Measurements from ENCODE around the gene HS3ST4. TPM values are rescaled to one million over a fixed set of nuclear protein-coding genes. Genes with fewer than 3 reads are reported as not detected.

The HS3ST4 gene
- not detected in 2 replicates for total RNA-seq

DNA sequence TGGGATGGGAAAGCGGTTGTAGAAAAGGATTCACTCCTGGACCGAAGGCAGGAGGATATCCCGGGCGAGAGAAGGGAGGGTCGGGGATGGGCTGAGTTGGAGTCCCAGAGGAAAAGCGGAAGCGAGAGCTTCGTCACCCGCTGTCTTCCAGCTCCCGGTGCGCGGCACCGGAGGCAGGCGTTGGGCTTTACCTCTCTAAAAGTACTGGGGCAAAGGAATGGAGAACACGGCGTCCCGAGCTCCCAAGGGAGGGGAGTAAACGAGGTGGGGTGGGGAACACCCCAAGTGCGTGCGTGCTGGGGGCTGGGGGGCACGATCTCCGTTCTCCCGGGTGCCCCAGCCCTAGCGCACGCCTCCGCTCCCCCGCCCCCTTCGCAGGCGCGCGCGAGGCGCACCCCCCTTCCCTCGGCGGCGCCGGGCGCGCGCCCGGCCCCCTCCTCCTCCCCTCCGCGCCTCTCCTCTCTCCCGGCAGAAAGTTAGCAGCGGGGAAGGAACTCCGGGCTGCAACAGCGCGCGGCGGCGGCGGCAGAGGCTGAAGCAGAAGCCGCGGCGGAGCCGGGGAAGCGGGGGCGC, at the start of gene HS3ST4:
Gene HS3ST4 (plus strand): TSS at position 441 of the 573 bp plus-strand sequence.
- intact Hi-C loops (cut with micrococcal nuclease): no loop called here

DNA sequence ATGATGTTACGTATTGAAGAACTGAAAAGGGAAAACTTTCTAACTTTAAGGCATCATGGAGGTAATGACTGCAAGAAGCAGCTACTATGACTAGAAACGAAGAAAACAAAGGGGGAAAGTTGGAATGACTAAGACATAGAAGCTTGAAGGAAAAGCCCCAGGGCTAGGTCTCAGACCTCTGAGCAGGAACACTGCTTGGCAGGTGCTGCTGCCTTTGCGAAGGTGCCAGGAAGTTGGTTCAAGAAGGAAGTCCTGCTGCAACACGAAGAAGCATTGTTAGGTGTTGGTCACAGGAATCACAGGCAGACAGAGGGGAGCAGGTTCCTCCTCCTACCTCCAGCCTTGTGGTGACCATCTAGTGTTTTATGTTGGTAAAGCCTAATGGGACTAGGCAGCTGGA, 48.1 kb upstream of the HS3ST4 start:
- intact Hi-C loops (cut with micrococcal nuclease): no loop called here

DNA sequence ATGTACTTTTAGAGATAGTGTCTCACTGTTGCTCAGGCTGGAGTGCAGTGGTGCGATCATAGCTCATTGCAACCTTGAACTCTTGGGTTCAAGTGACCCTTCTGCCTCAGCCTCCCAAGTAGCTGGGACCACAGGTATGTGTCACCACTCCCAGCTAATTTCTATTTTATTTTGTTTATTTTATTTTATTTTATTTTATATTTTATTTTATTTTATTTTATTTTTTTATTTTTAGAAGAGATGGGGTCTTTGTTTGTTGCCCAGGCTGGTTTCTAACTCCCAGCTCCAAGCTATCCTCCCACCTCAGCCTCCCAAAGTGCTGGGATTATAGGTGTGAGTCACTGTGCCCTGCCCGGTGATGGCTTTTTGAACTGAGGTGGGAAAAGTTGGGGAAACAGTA, 35.1 kb upstream of the HS3ST4 start:
- intact Hi-C loops (cut with micrococcal nuclease): no loop called here

DNA sequence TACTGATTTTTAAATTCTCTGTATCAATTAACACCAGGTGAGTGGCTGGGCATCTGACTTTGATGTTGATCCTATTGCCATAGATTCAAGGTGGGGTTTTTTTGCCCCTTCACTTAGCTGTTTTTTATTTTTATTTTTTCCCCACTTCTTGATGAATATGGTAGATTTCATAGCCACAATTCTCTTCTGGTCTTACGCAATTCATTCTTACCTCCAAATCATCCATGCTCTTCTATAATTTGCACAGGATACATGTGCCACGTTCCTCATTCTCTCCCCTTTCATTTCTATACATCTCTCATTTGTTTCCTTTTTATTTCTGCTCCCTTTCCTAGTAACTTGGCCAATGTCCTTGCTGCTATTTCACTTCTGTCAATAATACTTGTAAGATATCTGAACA, 14.9 kb upstream of the HS3ST4 start:
- intact Hi-C loops (cut with micrococcal nuclease): no loop called here

DNA sequence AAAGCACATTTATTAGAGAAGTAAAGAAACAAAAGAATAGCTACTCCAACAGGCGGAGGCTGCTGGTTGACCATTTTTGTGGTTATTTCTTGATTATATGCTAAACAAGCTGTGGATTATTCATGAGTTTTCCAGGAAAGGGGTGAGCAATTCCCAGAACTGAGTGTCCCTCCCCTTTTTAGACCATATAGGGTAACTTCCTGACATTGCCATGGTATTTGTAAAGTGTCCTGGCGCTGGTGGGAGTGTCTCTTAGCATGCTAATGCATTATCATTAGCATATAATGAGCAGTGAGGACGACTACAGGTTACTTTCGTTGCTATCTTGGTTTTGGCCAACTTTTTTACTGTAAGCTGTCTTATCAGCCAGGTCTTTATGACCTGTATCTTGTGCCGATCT, 12.2 kb upstream of the HS3ST4 start:
- intact Hi-C loops (cut with micrococcal nuclease): no loop called here

- intact Hi-C loops (cut with micrococcal nuclease): no loop called here
These were observed 2.5 kb upstream of the HS3ST4 start for GRCh38 chr16:25689137-25689836.

DNA sequence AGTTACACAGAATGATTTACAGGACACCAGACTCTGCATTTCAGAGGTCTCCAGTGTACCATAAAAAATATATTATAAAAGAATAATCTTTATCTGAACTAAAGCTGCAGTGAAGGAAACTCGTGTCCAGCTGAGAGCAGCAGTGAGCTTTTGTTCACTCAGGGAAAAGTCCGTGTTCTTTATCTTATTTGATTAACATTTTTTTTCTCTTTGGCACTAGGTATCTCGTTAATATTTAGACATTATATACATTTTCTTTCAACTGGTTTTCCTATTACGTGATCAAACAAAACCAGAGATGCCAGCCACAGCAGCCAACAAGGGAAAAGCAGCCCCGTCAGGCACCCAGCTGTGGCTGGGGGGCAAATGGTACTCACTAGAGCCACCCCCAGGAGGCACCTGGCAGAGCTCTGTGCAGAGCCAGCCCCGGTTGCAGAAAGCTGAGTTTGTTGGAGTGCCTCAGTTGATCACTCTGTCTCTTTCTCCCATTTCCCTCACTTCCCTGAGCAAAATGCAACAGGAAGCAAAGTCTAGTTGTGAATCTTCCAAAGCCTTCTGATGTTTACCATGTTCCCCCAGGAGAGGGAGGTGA, 1.1 kb upstream of the HS3ST4 start:
- intact Hi-C loops (cut with micrococcal nuclease): no loop called here

- intact Hi-C loops (cut with micrococcal nuclease): no loop called here
These were observed 587 bp downstream of the HS3ST4 start for GRCh38 chr16:25692351-25692741.

DNA sequence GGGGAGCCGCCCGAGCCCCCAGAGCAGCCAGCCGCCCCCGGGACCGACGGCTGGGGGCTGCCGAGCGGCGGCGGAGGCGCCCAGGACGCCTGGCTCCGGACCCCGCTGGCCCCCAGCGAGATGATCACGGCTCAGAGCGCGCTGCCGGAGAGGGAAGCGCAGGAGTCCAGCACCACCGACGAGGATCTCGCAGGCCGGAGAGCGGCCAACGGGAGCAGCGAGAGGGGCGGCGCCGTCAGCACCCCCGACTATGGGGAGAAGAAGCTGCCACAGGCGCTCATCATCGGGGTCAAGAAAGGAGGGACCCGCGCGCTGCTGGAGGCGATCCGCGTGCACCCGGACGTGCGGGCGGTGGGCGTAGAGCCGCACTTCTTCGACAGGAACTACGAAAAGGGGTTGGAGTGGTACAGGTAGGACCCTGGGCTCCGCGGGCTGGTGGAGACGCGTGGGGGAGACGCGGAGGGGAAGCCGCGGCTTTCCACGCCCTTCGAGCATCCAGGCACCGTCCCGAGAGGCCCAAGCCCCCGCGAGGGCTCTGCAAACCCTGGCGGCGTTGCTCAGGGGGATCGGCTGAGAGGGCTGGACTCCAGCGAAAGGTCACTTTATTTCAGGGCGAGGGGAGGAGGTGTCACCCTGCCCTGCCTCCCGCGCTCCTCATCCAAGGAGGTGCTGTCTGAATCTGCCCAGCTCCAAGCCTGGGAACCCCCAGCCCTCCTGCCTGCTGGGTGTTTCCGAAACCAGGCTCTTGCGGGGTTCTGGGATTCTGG, 1.2 kb downstream of the HS3ST4 start:
- intact Hi-C loops (cut with micrococcal nuclease): no loop called here

GRCh38 chr16:25693631-25694030, 1.9 kb downstream of the HS3ST4 start:
- intact Hi-C loops (cut with micrococcal nuclease): no loop called here

GRCh38 chr16:25699069-25699468, 7.3 kb downstream of the HS3ST4 start:
- intact Hi-C loops (cut with micrococcal nuclease): no loop called here

- intact Hi-C loops (cut with micrococcal nuclease): no loop called here
These were observed 8.8 kb downstream of the HS3ST4 start for GRCh38 chr16:25700547-25700946.

GRCh38 chr16:25707553-25707952, 15.8 kb downstream of the HS3ST4 start:
- intact Hi-C loops (cut with micrococcal nuclease): no loop called here

DNA sequence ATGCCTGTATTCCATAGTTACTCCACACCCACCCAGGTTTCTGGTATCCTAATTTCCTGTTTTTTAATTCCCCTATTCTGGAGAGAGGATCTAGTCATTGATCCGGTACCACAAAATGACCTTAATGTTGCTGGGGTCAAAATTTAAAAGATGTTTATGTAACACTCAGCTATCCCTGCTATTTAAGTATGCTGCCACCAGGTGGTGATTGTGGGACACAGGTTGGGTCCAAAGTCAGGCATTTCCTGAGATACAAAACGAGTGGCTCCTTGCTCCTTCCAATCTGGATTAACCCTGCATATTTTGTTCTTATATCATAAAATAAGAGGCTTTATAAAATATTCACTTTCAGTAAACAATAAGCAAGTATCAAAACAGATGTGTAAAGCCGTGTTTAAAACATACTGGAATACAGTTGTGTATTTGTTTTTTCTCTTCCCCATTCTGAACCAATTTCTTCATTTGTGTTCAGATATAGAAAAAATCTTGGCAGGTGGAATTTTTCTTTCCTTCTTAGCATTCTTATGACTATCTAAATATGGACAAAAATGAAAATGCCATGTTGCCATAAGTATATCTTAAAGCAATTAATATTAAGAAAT, 16.3 kb downstream of the HS3ST4 start:
- intact Hi-C loops (cut with micrococcal nuclease): no loop called here

DNA sequence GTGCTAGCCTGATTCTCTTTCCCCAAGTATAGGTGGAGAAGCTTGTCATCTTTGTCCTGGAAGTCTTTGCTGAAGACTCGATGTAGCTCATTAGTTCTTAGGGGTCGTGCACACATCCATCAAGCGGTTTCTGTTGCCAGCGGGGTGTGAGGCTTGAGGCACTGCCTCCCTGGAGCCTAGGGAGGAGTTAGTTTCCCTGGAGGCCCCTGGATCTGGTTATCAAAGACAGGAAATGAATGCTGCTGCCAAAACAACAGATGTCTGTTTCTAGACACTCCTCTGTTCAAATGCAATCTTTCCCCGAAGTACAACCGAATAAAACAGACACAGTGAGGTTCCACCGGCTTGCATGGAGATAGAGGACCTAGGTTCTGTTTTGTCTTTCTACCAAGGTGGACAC, 17.5 kb downstream of the HS3ST4 start:
- intact Hi-C loops (cut with micrococcal nuclease): no loop called here

DNA sequence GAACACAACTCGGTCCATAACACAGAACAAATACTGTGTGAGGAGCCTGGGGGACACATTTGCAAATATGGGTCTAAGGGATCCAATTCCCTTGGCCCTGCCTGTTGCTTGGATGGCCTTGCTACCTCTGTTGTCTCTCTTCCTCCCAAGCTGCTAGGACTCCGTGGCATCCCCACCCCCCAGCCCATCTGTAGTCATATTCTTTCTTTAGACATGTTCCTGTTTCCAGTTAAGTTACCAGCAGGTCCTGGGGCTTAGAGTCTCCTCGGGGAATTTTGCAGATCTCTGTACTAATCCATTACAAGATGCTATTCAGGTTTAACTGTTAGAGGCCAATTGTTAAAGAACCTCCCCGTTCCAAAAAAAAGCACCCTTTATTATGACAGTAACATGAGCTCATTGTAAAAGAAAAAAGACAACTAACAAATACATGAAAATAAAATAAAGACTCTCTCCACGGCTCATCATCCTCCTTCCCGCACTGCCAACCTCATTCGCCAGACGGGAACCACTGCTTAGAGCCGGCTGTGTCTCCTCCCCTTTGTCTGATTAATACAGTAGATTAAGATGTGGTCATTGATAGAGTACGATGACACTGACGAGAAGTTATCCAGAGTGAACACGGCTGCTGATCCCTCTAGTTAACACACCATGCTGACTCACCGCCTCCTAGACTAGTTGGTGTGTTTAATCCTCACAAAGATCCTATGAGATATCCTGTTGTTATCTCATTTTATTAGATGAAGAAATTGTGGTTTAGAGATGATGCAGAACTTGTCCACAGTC, 22.2 kb downstream of the HS3ST4 start:
- intact Hi-C loops (cut with micrococcal nuclease): no loop called here

GRCh38 chr16:25716186-25716585, 24.4 kb downstream of the HS3ST4 start:
- intact Hi-C loops (cut with micrococcal nuclease): no loop called here

DNA sequence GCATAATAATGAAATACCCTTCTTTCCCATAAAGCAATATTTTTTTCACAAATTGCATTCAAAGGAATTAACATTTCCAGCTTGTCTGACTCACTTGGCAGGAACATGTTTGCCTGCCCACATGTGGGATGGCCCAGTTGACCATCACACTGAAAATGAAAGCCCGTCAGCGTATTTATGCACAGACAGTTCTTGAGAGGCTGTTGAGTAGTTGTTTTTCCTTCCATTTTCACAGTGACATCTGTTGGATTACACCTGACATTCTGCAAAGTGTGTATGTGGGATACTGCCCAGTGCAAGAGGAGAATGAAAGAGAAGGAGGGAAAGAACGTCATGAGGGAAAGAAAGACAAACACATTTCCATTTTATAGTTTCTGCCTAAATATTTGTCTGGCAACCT, 29.7 kb downstream of the HS3ST4 start:
- intact Hi-C loops (cut with micrococcal nuclease): no loop called here

DNA sequence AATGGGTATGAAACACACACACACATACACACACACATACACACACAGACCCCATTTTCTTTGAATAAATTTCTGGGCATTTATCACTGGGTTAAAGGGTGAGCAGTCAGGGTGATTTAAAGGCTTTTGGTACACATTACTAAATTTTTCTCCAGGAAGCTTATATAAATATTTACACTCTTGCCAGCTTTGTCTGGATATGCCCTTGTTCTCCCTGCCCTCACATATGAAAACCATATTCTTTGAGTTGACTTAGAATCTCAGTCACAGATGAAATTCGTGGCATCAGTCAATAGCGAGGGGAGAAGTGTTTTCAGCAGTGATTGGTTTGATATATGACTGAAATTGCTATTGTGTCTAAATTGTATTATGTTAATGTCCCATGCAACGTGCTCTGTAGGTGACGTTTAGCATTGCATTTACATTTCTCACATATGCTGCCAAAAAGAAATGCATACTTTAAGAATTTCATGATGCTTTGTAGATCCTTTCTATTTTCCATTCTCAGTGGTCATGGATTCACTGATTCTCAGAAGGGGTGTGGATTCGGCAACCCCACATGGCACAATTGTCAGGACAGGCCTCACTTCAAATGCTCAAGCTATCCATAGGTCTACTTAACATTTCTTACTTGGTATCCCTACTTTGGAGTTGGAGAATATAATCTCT, 34.8 kb downstream of the HS3ST4 start:
- intact Hi-C loops (cut with micrococcal nuclease): no loop called here

DNA sequence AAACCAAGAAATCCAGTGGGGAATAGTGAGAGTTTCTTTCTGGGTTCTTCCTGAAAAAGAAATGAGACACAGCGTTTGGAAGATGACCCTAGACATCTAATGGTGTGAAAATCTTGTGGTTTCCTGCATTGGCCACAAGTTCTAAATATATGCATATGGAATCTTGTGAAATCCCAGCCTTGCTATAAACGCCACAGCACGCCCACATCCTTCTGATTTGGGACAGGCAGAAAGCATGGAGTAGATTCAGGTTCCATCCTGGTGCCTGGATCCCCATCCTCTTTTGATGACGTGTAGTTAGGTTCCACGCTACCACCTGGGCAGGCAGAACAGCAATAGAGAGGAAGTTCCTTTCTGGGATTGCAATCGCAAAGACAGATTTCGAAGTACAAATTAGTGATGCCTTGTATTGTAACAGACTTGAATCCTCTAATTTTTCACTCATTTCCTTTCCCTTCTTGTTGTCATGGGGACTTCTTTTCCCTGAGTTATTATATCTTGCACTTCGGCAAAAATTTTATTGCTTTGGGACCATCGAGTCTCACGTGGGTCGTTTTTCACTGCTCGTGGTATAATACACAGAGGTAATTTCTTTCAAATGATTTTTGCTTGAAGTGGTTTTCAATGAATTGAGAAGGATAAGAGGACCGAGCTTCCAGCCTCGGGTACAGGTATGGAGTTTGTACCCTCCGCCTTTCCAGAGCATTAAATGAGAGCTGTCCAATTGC, 37.6 kb downstream of the HS3ST4 start:
- intact Hi-C loops (cut with micrococcal nuclease): no loop called here
